Muscle of leg (tissue), 11 donors: Measurements from ENCODE around the gene STK24. TPM values are rescaled to one million over a fixed set of nuclear protein-coding genes. Genes with fewer than 3 reads are reported as not detected.
A peak's percentile ranks its signal among the peaks of the same experiment; 100 is the strongest.
"Not testable (repeated sequence)": the region's sequence is repeated elsewhere in the genome, so short reads cannot be mapped to it uniquely, and the experiment has no call there.

Experiments
- DNase-seq: peaks from one replicate; pipeline ENCODE4 v3.0.0; 2013
- H3K27ac ChIP-seq: one replicate; pipeline ENCODE4 v1.5.1; 2013; ENCODE audit warnings: mild to moderate bottlenecking, low read length, control low read depth
- H3K27me3 ChIP-seq: one replicate; pipeline ENCODE4 v1.6.1; 2013; ENCODE audit warnings: low read length; ENCODE audit not compliant: control insufficient read depth, insufficient read depth
- H3K36me3 ChIP-seq: one replicate; pipeline ENCODE4 v1.6.1; 2013; ENCODE audit warnings: low read length; ENCODE audit not compliant: control insufficient read depth, insufficient read depth
- H3K4me1 ChIP-seq: one replicate; pipeline ENCODE4 v1.6.1; 2013; ENCODE audit warnings: low read length; ENCODE audit not compliant: control insufficient read depth, insufficient read depth
- H3K4me3 ChIP-seq: one replicate; pipeline ENCODE4 v1.5.1; 2013; ENCODE audit warnings: low read length, control low read depth
- H3K9me3 ChIP-seq: replicated peaks from 2 replicates; pipeline ENCODE4 v1.6.1; 2013; ENCODE audit warnings: low read depth, low read length; ENCODE audit not compliant: control insufficient read depth
- WGBS: methylation state at CpG from one replicate; pipeline ENCODE4 v1.1.5; 2013; ENCODE audit warnings: missing lambda C conversion rate; ENCODE audit not compliant: insufficient coverage; 5-methylcytosine and 5-hydroxymethylcytosine counted together
- polyA plus RNA-seq, 8 donors: library from polyadenylated mRNA; unstranded; fragments of 120-200 nt; gene quantifications; one replicate each; pipeline versions ENCODE4 v1.2.1 to v1.2.3, GENCODE V29; 2013; ENCODE audit warnings: inconsistent platforms in 1 of 8, low replicate concordance in 1 of 8; ENCODE audit not compliant: insufficient read length in 8 of 8, insufficient read depth in 1 of 8
- total RNA-seq: library from RNA; stranded (reverse); fragments of 120-200 nt; gene quantifications from one replicate; pipeline ENCODE4 v1.2.4, GENCODE V29; 2013

The STK24 gene
- total and polyA plus RNA-seq, 9 donors: 36.2 to 61.8 (median 44.1) TPM

GRCh38 chr13:98415326-98416070 lies 161.4 kb downstream of the STK24 start:
- no peak for DNase-seq
- H3K4me3 ChIP-seq: no peak overlapping the region
- H3K27me3 ChIP-seq: no peaks in the 10 kb centered on the region
- peaks cover 47% of the 10 kb centered on the region for H3K36me3 ChIP-seq
- no peaks in the 10 kb centered on the region for H3K9me3 ChIP-seq
- no peak overlapping the region for H3K27ac ChIP-seq
- 99% methylated on average over 9 of the region's 18 CpGs for WGBS
- H3K4me1 ChIP-seq: no peaks in the 10 kb centered on the region

- H3K9me3 ChIP-seq: no peaks in the 10 kb centered on the region
- no CpG with 5 or more reads among the region's 7 CpGs for WGBS
- H3K36me3 ChIP-seq: peaks cover 44% of the 10 kb centered on the region
- no peaks in the 10 kb centered on the region for H3K4me1 ChIP-seq
- H3K4me3 ChIP-seq: no peak overlapping the region
- H3K27ac ChIP-seq: no peak overlapping the region
- no peak for DNase-seq
- no peaks in the 10 kb centered on the region for H3K27me3 ChIP-seq
Observed at GRCh38 chr13:98413796-98414195, 163.1 kb downstream of the STK24 start.

GRCh38 chr13:98413278-98413677 lies 163.6 kb downstream of the STK24 start:
- not testable (repeated sequence) for H3K4me1 ChIP-seq, H3K27me3 ChIP-seq, H3K4me3 ChIP-seq, H3K27ac ChIP-seq, DNase-seq, H3K9me3 ChIP-seq
- WGBS: no CpG with 5 or more reads among the region's 3 CpGs
- H3K36me3 ChIP-seq: peaks cover 42% of the 10 kb centered on the region

GRCh38 chr13:98411617-98412265 lies 165.2 kb downstream of the STK24 start:
- no peaks in the 10 kb centered on the region for H3K4me1 ChIP-seq
- DNase-seq: peak; percentile 81
- H3K4me3 ChIP-seq: no peak overlapping the region
- H3K9me3 ChIP-seq: no peaks in the 10 kb centered on the region
- H3K36me3 ChIP-seq: peaks cover 40% of the 10 kb centered on the region
- WGBS: 43% methylated on average over 14 of the region's 16 CpGs
- H3K27ac ChIP-seq: peak overlapping the region; percentile 31
- no peaks in the 10 kb centered on the region for H3K27me3 ChIP-seq

- no peak overlapping the region for H3K4me3 ChIP-seq
- no peak overlapping the region for H3K27ac ChIP-seq
- H3K36me3 ChIP-seq: peaks cover 39% of the 10 kb centered on the region
- DNase-seq: no peak
- no peaks in the 10 kb centered on the region for H3K4me1 ChIP-seq
- no peaks in the 10 kb centered on the region for H3K9me3 ChIP-seq
- no peaks in the 10 kb centered on the region for H3K27me3 ChIP-seq
- no CpG with 5 or more reads among the region's 5 CpGs for WGBS
Observed at GRCh38 chr13:98411013-98411412, 165.9 kb downstream of the STK24 start.

- no peak overlapping the region for H3K4me3 ChIP-seq
- peaks cover 35% of the 10 kb centered on the region for H3K36me3 ChIP-seq
- 94% methylated on average over 9 of the region's 11 CpGs for WGBS
- no peak overlapping the region for H3K27ac ChIP-seq
- no peaks in the 10 kb centered on the region for H3K4me1 ChIP-seq
- DNase-seq: no peak
- H3K27me3 ChIP-seq: no peaks in the 10 kb centered on the region
- H3K9me3 ChIP-seq: no peaks in the 10 kb centered on the region
Observed at GRCh38 chr13:98410612-98411011, 166.3 kb downstream of the STK24 start.

GRCh38 chr13:98409281-98409680 lies 167.6 kb downstream of the STK24 start:
- no peak for DNase-seq
- H3K27me3 ChIP-seq: no peaks in the 10 kb centered on the region
- H3K4me1 ChIP-seq: no peaks in the 10 kb centered on the region
- peaks cover 23% of the 10 kb centered on the region for H3K36me3 ChIP-seq
- WGBS: 97% methylated on average over 3 of the region's 13 CpGs
- H3K4me3 ChIP-seq: no peak overlapping the region
- no peaks in the 10 kb centered on the region for H3K9me3 ChIP-seq
- no peak overlapping the region for H3K27ac ChIP-seq

GRCh38 chr13:98407575-98407974 lies 169.3 kb downstream of the STK24 start:
- H3K36me3 ChIP-seq: peaks cover 11% of the 10 kb centered on the region
- H3K27ac ChIP-seq: no peak overlapping the region
- H3K27me3 ChIP-seq: no peaks in the 10 kb centered on the region
- no peak for DNase-seq
- no peaks in the 10 kb centered on the region for H3K4me1 ChIP-seq
- WGBS: no CpG with 5 or more reads among the region's 4 CpGs
- no peak overlapping the region for H3K4me3 ChIP-seq
- H3K9me3 ChIP-seq: no peaks in the 10 kb centered on the region

- WGBS: 95% methylated on average over 5 of the region's 9 CpGs
Observed at GRCh38 chr13:98406971-98407370, 169.9 kb downstream of the STK24 start.

GRCh38 chr13:98406427-98406826 lies 170.5 kb downstream of the STK24 start:
- H3K27me3 ChIP-seq: no peaks in the 10 kb centered on the region
- WGBS: 62% methylated on average over 7 of the region's 9 CpGs
- DNase-seq: no peak
- H3K4me3 ChIP-seq: no peak overlapping the region
- H3K27ac ChIP-seq: no peak overlapping the region
- H3K9me3 ChIP-seq: no peaks in the 10 kb centered on the region
- no peaks in the 10 kb centered on the region for H3K4me1 ChIP-seq
- H3K36me3 ChIP-seq: peaks cover 11% of the 10 kb centered on the region

More at GRCh38 chr13:98406971-98407370, 169.9 kb downstream of the STK24 start:
- Histone ChIP-seq H3K4me1 (no peaks in the 10 kb centered on the region), H3K4me3 (no peak overlapping the region), H3K9me3 (no peaks in the 10 kb centered on the region), H3K36me3 (peaks cover 11% of the 10 kb centered on the region), H3K27me3 (no peaks in the 10 kb centered on the region), H3K27ac (no peak overlapping the region)
- no peak for DNase-seq
